ENCODE data around the gene DGKB. TPM values are rescaled to one million over a fixed set of nuclear protein-coding genes. Genes with fewer than 3 reads are reported as not detected.

Gene DGKB
- under 1 TPM in 3 of 4 donors, not detected in 1; 0.27 to 0.88 (median 0.76) TPM for total RNA-seq

GRCh38 chr7:14902589-14903067, at the start of gene DGKB:
TSS of gene DGKB (minus strand) at chr7:14902751.
- Histone ChIP-seq H3K36me3 (no peaks in the 10 kb centered on the region), H3K4me1 (no peaks in the 10 kb centered on the region), H3K9me3 (no peaks in the 10 kb centered on the region), H3K27me3 (no peaks in the 10 kb centered on the region), H3K4me3 (peak within 1 kb of the TSS in 1 of 4 donors; percentile 27), H3K27ac (peak within 1 kb of the TSS in 1 of 4 donors; percentile 22)
- TF ChIP-seq POLR2A (IDR thresholded peaks at IDR 0.05) (no peak), CTCF (IDR thresholded peaks at IDR 0.05) (no peak)
- DNase-seq, result no peak

- Histone ChIP-seq H3K4me1 (no peaks in the 10 kb centered on the region), H3K36me3 (no peaks in the 10 kb centered on the region), H3K27ac (no peak overlapping the region), H3K27me3 (no peaks in the 10 kb centered on the region), H3K4me3 (no peak overlapping the region), H3K9me3 (no peaks in the 10 kb centered on the region)
- no peak for DNase-seq
- TF ChIP-seq POLR2A (IDR thresholded peaks at IDR 0.05) (no peak), CTCF (IDR thresholded peaks at IDR 0.05) (no peak)
Observed at GRCh38 chr7:14950013-14950412, 47.5 kb upstream of the DGKB start.

GRCh38 chr7:14938181-14938580, 35.6 kb upstream of the DGKB start:
- H3K9me3 ChIP-seq, result no peaks in the 10 kb centered on the region
- no peaks in the 10 kb centered on the region for H3K4me1 ChIP-seq
- no peaks in the 10 kb centered on the region for H3K27me3 ChIP-seq
- TF ChIP-seq CTCF (IDR thresholded peaks at IDR 0.05) (no peak), POLR2A (IDR thresholded peaks at IDR 0.05) (no peak)
- no peak for DNase-seq
- no peak overlapping the region for H3K4me3 ChIP-seq
- H3K36me3 ChIP-seq, result no peaks in the 10 kb centered on the region
- no peak overlapping the region for H3K27ac ChIP-seq

- Histone ChIP-seq H3K4me3 (no peak overlapping the region), H3K9me3 (no peaks in the 10 kb centered on the region), H3K27ac (no peak overlapping the region), H3K36me3 (no peaks in the 10 kb centered on the region), H3K27me3 (no peaks in the 10 kb centered on the region), H3K4me1 (no peaks in the 10 kb centered on the region)
- DNase-seq, result no peak
- TF ChIP-seq POLR2A (IDR thresholded peaks at IDR 0.05) (no peak), CTCF (IDR thresholded peaks at IDR 0.05) (no peak)
Observed at GRCh38 chr7:14937581-14937980, 35.0 kb upstream of the DGKB start.

- H3K4me1 ChIP-seq, result no peaks in the 10 kb centered on the region
- H3K9me3 ChIP-seq, result no peaks in the 10 kb centered on the region
- H3K36me3 ChIP-seq, result no peaks in the 10 kb centered on the region
- no peak for DNase-seq
- TF ChIP-seq CTCF (IDR thresholded peaks at IDR 0.05) (no peak), POLR2A (IDR thresholded peaks at IDR 0.05) (no peak)
- no peak overlapping the region for H3K27ac ChIP-seq
- no peaks in the 10 kb centered on the region for H3K27me3 ChIP-seq
- H3K4me3 ChIP-seq, result no peak overlapping the region
Observed at GRCh38 chr7:14936554-14936953, 34.0 kb upstream of the DGKB start.

- DNase-seq, result no peak
- Histone ChIP-seq H3K36me3 (no peaks in the 10 kb centered on the region), H3K27ac (no peak overlapping the region), H3K9me3 (no peaks in the 10 kb centered on the region), H3K4me3 (no peak overlapping the region), H3K27me3 (no peaks in the 10 kb centered on the region), H3K4me1 (no peaks in the 10 kb centered on the region)
- TF ChIP-seq POLR2A (IDR thresholded peaks at IDR 0.05), result no peak
- TF ChIP-seq CTCF (IDR thresholded peaks at IDR 0.05), result no peak
Observed at GRCh38 chr7:14934839-14935238, 32.3 kb upstream of the DGKB start.
